Measurements from ENCODE around the gene CPT2.

CPT2 gene

GRCh38 chr1:53220171-53220961 is 23.7 kb downstream of the CPT2 start, which contains the start of gene CZIB:
CZIB (minus strand) TSS chr1:53220634; CDS start chr1:53220575, 59 bp downstream.
- DNase-seq, result peak; percentile 80 to 95 (median 84)

GRCh38 chr1:53220962-53221286 is 24.3 kb downstream of the CPT2 start:
- DNase-seq, result no peak

- no peak for DNase-seq
These were observed 41.0 kb downstream of the CPT2 start for GRCh38 chr1:53237638-53238037.

- DNase-seq, result peak; percentile 84 to 96 (median 91)
These were observed 41.9 kb downstream of the CPT2 start, which contains the start of gene MAGOH for GRCh38 chr1:53238197-53239155. MAGOH (minus strand) TSS chr1:53238518; CDS start chr1:53238448, 70 bp downstream.

- no peak for DNase-seq
These were observed 45.2 kb downstream of the CPT2 start for GRCh38 chr1:53241828-53242227.

- no peak for DNase-seq
These were observed 45.8 kb downstream of the CPT2 start for GRCh38 chr1:53242381-53242780.

- no peak for DNase-seq
These were observed 47.5 kb downstream of the CPT2 start for GRCh38 chr1:53244141-53244540.

GRCh38 chr1:53246261-53247134 is 49.9 kb downstream of the CPT2 start:
- no peak for DNase-seq

- no peak for DNase-seq
These were observed 53.1 kb downstream of the CPT2 start for GRCh38 chr1:53249706-53250105.

GRCh38 chr1:53250325-53250724 is 53.7 kb downstream of the CPT2 start:
- no peak for DNase-seq

GRCh38 chr1:53254011-53254640 is 57.5 kb downstream of the CPT2 start:
- DNase-seq, result no peak

GRCh38 chr1:53255031-53255430 is 58.4 kb downstream of the CPT2 start:
- no peak for DNase-seq

GRCh38 chr1:53256511-53257453 is 60.2 kb downstream of the CPT2 start:
- DNase-seq, result no peak

- no peak for DNase-seq
These were observed 60.9 kb downstream of the CPT2 start for GRCh38 chr1:53257454-53258081.

- no peak for DNase-seq
These were observed 61.6 kb downstream of the CPT2 start for GRCh38 chr1:53258216-53258615.

GRCh38 chr1:53259932-53260331 is 63.3 kb downstream of the CPT2 start:
- DNase-seq, result no peak

GRCh38 chr1:53260631-53261247 is 64.1 kb downstream of the CPT2 start:
- no peak for DNase-seq

- no peak for DNase-seq
These were observed 65.4 kb downstream of the CPT2 start for GRCh38 chr1:53262000-53262399.

Data from T-helper 1 cell (primary cell).